Fibroblast of lung (primary cell): ENCODE results near the gene ZGRF1.

Source experiments
- CTCF ChIP-seq, 2 donors: IDR thresholded peaks in 1 of 2; conservative IDR thresholded peaks in 1 of 2; 1 replicate in 1 of 2; 2 replicates in 1 of 2; pipeline ENCODE4 v1.5.1; 2011 to 2012; ENCODE audit warnings: low read length in 2 of 2, control low read depth in 1 of 2, inconsistent platforms in 1 of 2, low read depth in 1 of 2, mild to moderate bottlenecking in 1 of 2
- EZH2 ChIP-seq: IDR thresholded peaks from 2 replicates; pipeline ENCODE4 v1.5.1; 2012; ENCODE audit warnings: low read length, control low read depth, mild to moderate bottlenecking; ENCODE audit errors: missing control alignments

- TF ChIP-seq CTCF (conservative IDR thresholded peaks at IDR 0.05 in 1 of 2, IDR thresholded peaks at IDR 0.05 in 1 of 2; ENCODE audit: low read depth in 1 of 2, low read length in 2 of 2) (peak; percentile 28 to 54), EZH2 (no peak)
Observed at GRCh38 chr4:112633477-112634235, 3.1 kb downstream of the ZGRF1 start.
